AG08396 (cell line): ENCODE data around the gene ACOXL.

Experiments
- DNase-seq: peaks from one replicate; pipeline ENCODE4 v3.0.0; 2012; ENCODE audit warnings: low spot score, mixed read lengths

The ACOXL gene

GRCh38 chr2:111011218-111011617 lies 278.8 kb downstream of the ACOXL start:
- DNase-seq = no peak

GRCh38 chr2:111015283-111015995 lies 283.1 kb downstream of the ACOXL start:
- DNase-seq = no peak

GRCh38 chr2:111017034-111017622 lies 284.8 kb downstream of the ACOXL start:
- DNase-seq = no peak

- DNase-seq = no peak
These were observed 285.5 kb downstream of the ACOXL start for GRCh38 chr2:111017909-111018308.

- no peak for DNase-seq
These were observed 287.0 kb downstream of the ACOXL start for GRCh38 chr2:111019381-111019780.

- no peak for DNase-seq
These were observed 290.3 kb downstream of the ACOXL start for GRCh38 chr2:111022633-111023032.

- no peak for DNase-seq
These were observed 292.1 kb downstream of the ACOXL start for GRCh38 chr2:111024496-111024895.

- no peak for DNase-seq
These were observed 292.9 kb downstream of the ACOXL start for GRCh38 chr2:111025288-111025687.

GRCh38 chr2:111028720-111029119 lies 296.3 kb downstream of the ACOXL start:
- DNase-seq = no peak

GRCh38 chr2:111029181-111029927 lies 297.0 kb downstream of the ACOXL start:
- DNase-seq = no peak

- DNase-seq = no peak
These were observed 298.0 kb downstream of the ACOXL start for GRCh38 chr2:111030260-111030891.

- DNase-seq = no peak
These were observed 298.6 kb downstream of the ACOXL start for GRCh38 chr2:111030945-111031344.

- DNase-seq = no peak
These were observed 299.4 kb downstream of the ACOXL start for GRCh38 chr2:111031546-111032478.

GRCh38 chr2:111032721-111033429 lies 300.5 kb downstream of the ACOXL start:
- no peak for DNase-seq

- DNase-seq = no peak
These were observed 301.8 kb downstream of the ACOXL start for GRCh38 chr2:111034146-111034545.

GRCh38 chr2:111034606-111035005 lies 302.2 kb downstream of the ACOXL start:
- no peak for DNase-seq

- no peak for DNase-seq
These were observed 303.6 kb downstream of the ACOXL start for GRCh38 chr2:111035830-111036441.

GRCh38 chr2:111037128-111037527 lies 304.8 kb downstream of the ACOXL start:
- DNase-seq = no peak

GRCh38 chr2:111039628-111040383 lies 307.4 kb downstream of the ACOXL start:
- DNase-seq = no peak
